ENCODE data around the gene VGLL3.
"Not testable (repeated sequence)": the region's sequence is repeated elsewhere in the genome, so short reads cannot be mapped to it uniquely, and the experiment has no call there.

Gene VGLL3

GRCh38 chr3:86976219-86976618 lies 14.7 kb downstream of the VGLL3 start:
- Mint-ChIP-seq H3K27ac (no peak overlapping the region), H3K4me3 (no peak overlapping the region), H3K9me3 (peaks cover 11% of the 10 kb centered on the region), H3K4me1 (no peaks in the 10 kb centered on the region), H3K36me3 (no peaks in the 10 kb centered on the region)
- DNase-seq (ENCODE audit: low spot score in 2 of 2) (no peak), ATAC-seq (no peak)

- peaks cover 16% of the 10 kb centered on the region for H3K9me3 Mint-ChIP-seq
- not testable (repeated sequence) for H3K4me3 Mint-ChIP-seq; ATAC-seq; H3K27ac Mint-ChIP-seq; H3K36me3 Mint-ChIP-seq; DNase-seq (ENCODE audit: low spot score in 2 of 2); H3K4me1 Mint-ChIP-seq
These were observed 16.8 kb downstream of the VGLL3 start for GRCh38 chr3:86974177-86974576.

- DNase-seq (ENCODE audit: low spot score in 2 of 2) (no peak), ATAC-seq (no peak)
- H3K9me3 Mint-ChIP-seq, result peaks cover 14% of the 10 kb centered on the region
- H3K4me3 Mint-ChIP-seq, result no peak overlapping the region
- no peaks in the 10 kb centered on the region for H3K4me1 Mint-ChIP-seq
- no peak overlapping the region for H3K27ac Mint-ChIP-seq
- no peaks in the 10 kb centered on the region for H3K36me3 Mint-ChIP-seq
These were observed 17.5 kb downstream of the VGLL3 start for GRCh38 chr3:86973440-86973839.

- Mint-ChIP-seq H3K4me3 (no peak overlapping the region), H3K36me3 (no peaks in the 10 kb centered on the region), H3K4me1 (no peaks in the 10 kb centered on the region), H3K9me3 (peaks cover 14% of the 10 kb centered on the region), H3K27ac (no peak overlapping the region)
- DNase-seq (ENCODE audit: low spot score in 2 of 2) (no peak), ATAC-seq (no peak)
These were observed 21.3 kb downstream of the VGLL3 start for GRCh38 chr3:86969500-86970189.

- no peaks in the 10 kb centered on the region for H3K4me1 Mint-ChIP-seq
- DNase-seq (ENCODE audit: low spot score in 2 of 2), result no peak
- no peak overlapping the region for H3K4me3 Mint-ChIP-seq
- H3K9me3 Mint-ChIP-seq, result peaks cover 18% of the 10 kb centered on the region
- H3K27ac Mint-ChIP-seq, result no peak overlapping the region
- H3K36me3 Mint-ChIP-seq, result no peaks in the 10 kb centered on the region
- no peak for ATAC-seq
These were observed 22.6 kb downstream of the VGLL3 start for GRCh38 chr3:86968244-86968932.

GRCh38 chr3:86967062-86967461 lies 23.9 kb downstream of the VGLL3 start:
- DNase-seq (ENCODE audit: low spot score in 2 of 2) (no peak), ATAC-seq (no peak)
- H3K36me3 Mint-ChIP-seq, result no peaks in the 10 kb centered on the region
- no peaks in the 10 kb centered on the region for H3K4me1 Mint-ChIP-seq
- peaks cover 18% of the 10 kb centered on the region for H3K9me3 Mint-ChIP-seq
- no peak overlapping the region for H3K4me3 Mint-ChIP-seq
- no peak overlapping the region for H3K27ac Mint-ChIP-seq

- Mint-ChIP-seq H3K27ac (no peak overlapping the region), H3K36me3 (no peaks in the 10 kb centered on the region), H3K4me1 (no peaks in the 10 kb centered on the region), H3K4me3 (no peak overlapping the region), H3K9me3 (peaks cover 15% of the 10 kb centered on the region)
- DNase-seq (ENCODE audit: low spot score in 2 of 2), result no peak
- ATAC-seq, result no peak
These were observed 25.8 kb downstream of the VGLL3 start for GRCh38 chr3:86965166-86965565.

- Mint-ChIP-seq H3K4me1 (no peaks in the 10 kb centered on the region), H3K36me3 (no peaks in the 10 kb centered on the region), H3K9me3 (peaks cover 9% of the 10 kb centered on the region), H3K4me3 (no peak overlapping the region), H3K27ac (no peak overlapping the region)
- DNase-seq (ENCODE audit: low spot score in 2 of 2), result no peak
- ATAC-seq, result no peak
These were observed 27.3 kb downstream of the VGLL3 start for GRCh38 chr3:86963611-86964010.

- no peak overlapping the region for H3K27ac Mint-ChIP-seq
- no peaks in the 10 kb centered on the region for H3K4me1 Mint-ChIP-seq
- ATAC-seq (no peak), DNase-seq (ENCODE audit: low spot score in 2 of 2) (no peak)
- no peak overlapping the region for H3K4me3 Mint-ChIP-seq
- H3K9me3 Mint-ChIP-seq, result peaks cover 6% of the 10 kb centered on the region
- no peaks in the 10 kb centered on the region for H3K36me3 Mint-ChIP-seq
These were observed 29.7 kb downstream of the VGLL3 start for GRCh38 chr3:86961297-86961696.

GRCh38 chr3:86960550-86960949 lies 30.4 kb downstream of the VGLL3 start:
- H3K27ac Mint-ChIP-seq, result no peak overlapping the region
- H3K36me3 Mint-ChIP-seq, result no peaks in the 10 kb centered on the region
- ATAC-seq (no peak), DNase-seq (ENCODE audit: low spot score in 2 of 2) (no peak)
- no peak overlapping the region for H3K4me3 Mint-ChIP-seq
- H3K4me1 Mint-ChIP-seq, result no peaks in the 10 kb centered on the region
- H3K9me3 Mint-ChIP-seq, result peaks cover 6% of the 10 kb centered on the region

GRCh38 chr3:86958534-86958933 lies 32.4 kb downstream of the VGLL3 start:
- Mint-ChIP-seq H3K36me3 (no peaks in the 10 kb centered on the region), H3K4me1 (no peaks in the 10 kb centered on the region), H3K27ac (no peak overlapping the region), H3K9me3 (peaks cover 3% of the 10 kb centered on the region), H3K4me3 (no peak overlapping the region)
- ATAC-seq, result no peak
- no peak for DNase-seq (ENCODE audit: low spot score in 2 of 2)

GRCh38 chr3:86954747-86955146 lies 36.2 kb downstream of the VGLL3 start:
- no peaks in the 10 kb centered on the region for H3K36me3 Mint-ChIP-seq
- H3K9me3 Mint-ChIP-seq, result peaks cover 8% of the 10 kb centered on the region
- H3K4me1 Mint-ChIP-seq, result no peaks in the 10 kb centered on the region
- no peak overlapping the region for H3K4me3 Mint-ChIP-seq
- DNase-seq (ENCODE audit: low spot score in 2 of 2) (no peak), ATAC-seq (no peak)
- no peak overlapping the region for H3K27ac Mint-ChIP-seq

- DNase-seq (ENCODE audit: low spot score in 2 of 2) (no peak), ATAC-seq (no peak)
- H3K27ac Mint-ChIP-seq, result no peak overlapping the region
- no peak overlapping the region for H3K4me3 Mint-ChIP-seq
- H3K4me1 Mint-ChIP-seq, result no peaks in the 10 kb centered on the region
- H3K36me3 Mint-ChIP-seq, result no peaks in the 10 kb centered on the region
- peaks cover 8% of the 10 kb centered on the region for H3K9me3 Mint-ChIP-seq
These were observed 36.7 kb downstream of the VGLL3 start for GRCh38 chr3:86954226-86954625.

- Mint-ChIP-seq H3K36me3 (no peaks in the 10 kb centered on the region), H3K27ac (no peak overlapping the region), H3K4me3 (no peak overlapping the region), H3K4me1 (no peaks in the 10 kb centered on the region), H3K9me3 (peaks cover 5% of the 10 kb centered on the region)
- no peak for DNase-seq (ENCODE audit: low spot score in 2 of 2)
- ATAC-seq, result no peak
These were observed 39.6 kb downstream of the VGLL3 start for GRCh38 chr3:86951322-86951721.

GRCh38 chr3:86950717-86951116 lies 40.2 kb downstream of the VGLL3 start:
- H3K27ac Mint-ChIP-seq, result no peak overlapping the region
- no peaks in the 10 kb centered on the region for H3K4me1 Mint-ChIP-seq
- no peak for DNase-seq (ENCODE audit: low spot score in 2 of 2)
- H3K36me3 Mint-ChIP-seq, result no peaks in the 10 kb centered on the region
- H3K9me3 Mint-ChIP-seq, result peaks cover 5% of the 10 kb centered on the region
- ATAC-seq, result no peak
- H3K4me3 Mint-ChIP-seq, result no peak overlapping the region

GRCh38 chr3:86949850-86950249 lies 41.1 kb downstream of the VGLL3 start:
- Mint-ChIP-seq H3K27ac (no peak overlapping the region), H3K9me3 (peaks cover 8% of the 10 kb centered on the region), H3K4me1 (no peaks in the 10 kb centered on the region), H3K4me3 (no peak overlapping the region), H3K36me3 (no peaks in the 10 kb centered on the region)
- ATAC-seq, result no peak
- DNase-seq (ENCODE audit: low spot score in 2 of 2), result no peak

Measured in stimulated activated effector memory CD8-positive, alpha-beta T cell treated with anti-CD3 and anti-CD28 coated beads, Interleukin-12 subunit alpha, Interleukin-12 subunit beta, amount 100 ng/mL, for 72 hours (primary cell).